ENCODE data around the gene LDB2.

The LDB2 gene

GRCh38 chr4:16779028-16779675 lies 119.3 kb downstream of the LDB2 start:
- Mint-ChIP-seq H3K27me3 (no peaks in the 10 kb centered on the region), H3K4me1 (no peaks in the 10 kb centered on the region), H3K36me3 (ENCODE audit: low read depth) (no peaks in the 10 kb centered on the region), H3K27ac (no peak overlapping the region), H3K9me3 (no peaks in the 10 kb centered on the region), H3K4me3 (no peak overlapping the region)
- DNase-seq (no peak), ATAC-seq (no peak)

GRCh38 chr4:16777726-16778125 lies 120.7 kb downstream of the LDB2 start:
- no peak overlapping the region for H3K27ac Mint-ChIP-seq
- peaks cover 1% of the 10 kb centered on the region for H3K27me3 Mint-ChIP-seq
- ATAC-seq (no peak), DNase-seq (no peak)
- no peak overlapping the region for H3K4me3 Mint-ChIP-seq
- H3K36me3 Mint-ChIP-seq (ENCODE audit: low read depth): no peaks in the 10 kb centered on the region
- H3K4me1 Mint-ChIP-seq: no peaks in the 10 kb centered on the region
- H3K9me3 Mint-ChIP-seq: no peaks in the 10 kb centered on the region

GRCh38 chr4:16775411-16776154 lies 122.9 kb downstream of the LDB2 start:
- H3K4me3 Mint-ChIP-seq: no peak overlapping the region
- no peak overlapping the region for H3K27ac Mint-ChIP-seq
- no peaks in the 10 kb centered on the region for H3K9me3 Mint-ChIP-seq
- H3K27me3 Mint-ChIP-seq: peaks cover 1% of the 10 kb centered on the region
- no peak for ATAC-seq
- no peak for DNase-seq
- no peaks in the 10 kb centered on the region for H3K4me1 Mint-ChIP-seq
- no peaks in the 10 kb centered on the region for H3K36me3 Mint-ChIP-seq (ENCODE audit: low read depth)

GRCh38 chr4:16772366-16772850 lies 126.0 kb downstream of the LDB2 start:
- Mint-ChIP-seq H3K36me3 (ENCODE audit: low read depth) (no peaks in the 10 kb centered on the region), H3K4me1 (no peaks in the 10 kb centered on the region), H3K4me3 (no peak overlapping the region), H3K9me3 (no peaks in the 10 kb centered on the region), H3K27ac (no peak overlapping the region), H3K27me3 (peaks cover 1% of the 10 kb centered on the region)
- DNase-seq: no peak
- ATAC-seq: no peak

GRCh38 chr4:16770710-16771285 lies 127.6 kb downstream of the LDB2 start:
- Mint-ChIP-seq H3K4me1 (no peaks in the 10 kb centered on the region), H3K27ac (no peak overlapping the region), H3K27me3 (peaks cover 1% of the 10 kb centered on the region), H3K9me3 (no peaks in the 10 kb centered on the region), H3K4me3 (no peak overlapping the region), H3K36me3 (ENCODE audit: low read depth) (no peaks in the 10 kb centered on the region)
- DNase-seq: no peak
- ATAC-seq: no peak

- Mint-ChIP-seq H3K36me3 (ENCODE audit: low read depth) (no peaks in the 10 kb centered on the region), H3K9me3 (no peaks in the 10 kb centered on the region), H3K27ac (no peak overlapping the region), H3K4me3 (no peak overlapping the region), H3K4me1 (no peaks in the 10 kb centered on the region), H3K27me3 (no peaks in the 10 kb centered on the region)
- DNase-seq (no peak), ATAC-seq (no peak)
These were observed 130.6 kb downstream of the LDB2 start for GRCh38 chr4:16767861-16768260.

- DNase-seq: no peak
- no peak for ATAC-seq
- H3K9me3 Mint-ChIP-seq: no peaks in the 10 kb centered on the region
- no peaks in the 10 kb centered on the region for H3K27me3 Mint-ChIP-seq
- no peaks in the 10 kb centered on the region for H3K36me3 Mint-ChIP-seq (ENCODE audit: low read depth)
- no peak overlapping the region for H3K27ac Mint-ChIP-seq
- H3K4me1 Mint-ChIP-seq: no peaks in the 10 kb centered on the region
- no peak overlapping the region for H3K4me3 Mint-ChIP-seq
These were observed 131.2 kb downstream of the LDB2 start for GRCh38 chr4:16767251-16767650.

GRCh38 chr4:16765546-16765945 lies 132.9 kb downstream of the LDB2 start:
- H3K36me3 Mint-ChIP-seq (ENCODE audit: low read depth): no peaks in the 10 kb centered on the region
- no peaks in the 10 kb centered on the region for H3K9me3 Mint-ChIP-seq
- H3K27ac Mint-ChIP-seq: no peak overlapping the region
- DNase-seq: no peak
- ATAC-seq: no peak
- no peak overlapping the region for H3K4me3 Mint-ChIP-seq
- no peaks in the 10 kb centered on the region for H3K27me3 Mint-ChIP-seq
- no peaks in the 10 kb centered on the region for H3K4me1 Mint-ChIP-seq

- no peaks in the 10 kb centered on the region for H3K27me3 Mint-ChIP-seq
- H3K4me3 Mint-ChIP-seq: no peak overlapping the region
- no peak overlapping the region for H3K27ac Mint-ChIP-seq
- H3K36me3 Mint-ChIP-seq (ENCODE audit: low read depth): no peaks in the 10 kb centered on the region
- ATAC-seq (no peak), DNase-seq (no peak)
- no peaks in the 10 kb centered on the region for H3K9me3 Mint-ChIP-seq
- no peaks in the 10 kb centered on the region for H3K4me1 Mint-ChIP-seq
These were observed 133.8 kb downstream of the LDB2 start for GRCh38 chr4:16764622-16765021.

- Mint-ChIP-seq H3K4me1 (no peaks in the 10 kb centered on the region), H3K4me3 (no peak overlapping the region), H3K36me3 (ENCODE audit: low read depth) (no peaks in the 10 kb centered on the region), H3K27me3 (no peaks in the 10 kb centered on the region), H3K27ac (no peak overlapping the region), H3K9me3 (no peaks in the 10 kb centered on the region)
- DNase-seq (no peak), ATAC-seq (no peak)
These were observed 137.7 kb downstream of the LDB2 start for GRCh38 chr4:16760617-16761363.

- DNase-seq (no peak), ATAC-seq (no peak)
- Mint-ChIP-seq H3K27ac (no peak overlapping the region), H3K9me3 (no peaks in the 10 kb centered on the region), H3K27me3 (no peaks in the 10 kb centered on the region), H3K4me1 (no peaks in the 10 kb centered on the region), H3K4me3 (no peak overlapping the region), H3K36me3 (ENCODE audit: low read depth) (no peaks in the 10 kb centered on the region)
These were observed 138.4 kb downstream of the LDB2 start for GRCh38 chr4:16759931-16760582.

GRCh38 chr4:16758816-16759215 lies 139.6 kb downstream of the LDB2 start:
- Mint-ChIP-seq H3K27ac (no peak overlapping the region), H3K36me3 (ENCODE audit: low read depth) (no peaks in the 10 kb centered on the region), H3K27me3 (no peaks in the 10 kb centered on the region), H3K4me1 (no peaks in the 10 kb centered on the region), H3K4me3 (no peak overlapping the region), H3K9me3 (no peaks in the 10 kb centered on the region)
- no peak for DNase-seq
- ATAC-seq: no peak

- Mint-ChIP-seq H3K27ac (no peak overlapping the region), H3K4me1 (no peaks in the 10 kb centered on the region), H3K9me3 (no peaks in the 10 kb centered on the region), H3K36me3 (ENCODE audit: low read depth) (no peaks in the 10 kb centered on the region), H3K4me3 (no peak overlapping the region), H3K27me3 (no peaks in the 10 kb centered on the region)
- DNase-seq (no peak), ATAC-seq (no peak)
These were observed 140.2 kb downstream of the LDB2 start for GRCh38 chr4:16758255-16758654.

- ATAC-seq: no peak
- Mint-ChIP-seq H3K4me3 (no peak overlapping the region), H3K36me3 (ENCODE audit: low read depth) (no peaks in the 10 kb centered on the region), H3K27ac (no peak overlapping the region), H3K9me3 (no peaks in the 10 kb centered on the region), H3K27me3 (peaks cover 5% of the 10 kb centered on the region), H3K4me1 (no peaks in the 10 kb centered on the region)
- no peak for DNase-seq
These were observed 141.3 kb downstream of the LDB2 start for GRCh38 chr4:16757080-16757521.
